C4-2B (cell line): ENCODE data around the gene APPBP2.
A peak's percentile ranks its signal among the peaks of the same experiment; 100 is the strongest.

Source experiments
- H3K27ac ChIP-seq: fragments of 450-650 bp; 2 replicates; pipeline ENCODE4 v1.5.1; 2017
- CTCF ChIP-seq: fragments of 450-650 bp; conservative IDR thresholded peaks from 2 replicates; pipeline ENCODE4 v1.5.1; 2017; ENCODE audit warnings: mild to moderate bottlenecking
- ZFX ChIP-seq: fragments of 450-650 bp; IDR thresholded peaks from 2 replicates; pipeline ENCODE4 v1.6.1; 2017

APPBP2 gene

GRCh38 chr17:60396412-60396811 is 129.6 kb downstream of the APPBP2 start:
- H3K27ac ChIP-seq: no peak overlapping the region
- TF ChIP-seq ZFX: no peak
- no peak for TF ChIP-seq CTCF

GRCh38 chr17:60395508-60396065 is 130.5 kb downstream of the APPBP2 start:
- no peak overlapping the region for H3K27ac ChIP-seq
- no peak for TF ChIP-seq CTCF
- TF ChIP-seq ZFX: no peak

- H3K27ac ChIP-seq: peak overlapping the region; percentile 99
- TF ChIP-seq CTCF (no peak), ZFX (no peak)
These were observed 132.0 kb downstream of the APPBP2 start for GRCh38 chr17:60393840-60394723.
